Endometrial microvascular endothelial cells (primary cell): ENCODE data around the gene PTPRE. TPM values are rescaled to one million over a fixed set of nuclear protein-coding genes. Genes with fewer than 3 reads are reported as not detected.

Experiments used
- in situ Hi-C: cut with HindIII; loops from 2 replicates; pipeline ENCODE4 v1.10.0; 2017; ENCODE audit warnings: low sequenced_read_pairs, low pct_unique_long_range_greater_than_20kb; ENCODE audit errors: inconsistent ontology term
- total RNA-seq: library from RNA; depleted of rRNA; stranded (reverse); fragments of >200 nt; gene quantifications from one replicate; pipeline ENCODE4 v1.2.3, GENCODE V29; 2015; ENCODE audit errors: inconsistent ontology term

PTPRE gene
- total RNA-seq, 1 donor from 2014 or later: 23.9 TPM

GRCh38 chr10:127881262-127881661, 25.6 kb upstream of the PTPRE start:
- in situ Hi-C loops: no loop called here

DNA sequence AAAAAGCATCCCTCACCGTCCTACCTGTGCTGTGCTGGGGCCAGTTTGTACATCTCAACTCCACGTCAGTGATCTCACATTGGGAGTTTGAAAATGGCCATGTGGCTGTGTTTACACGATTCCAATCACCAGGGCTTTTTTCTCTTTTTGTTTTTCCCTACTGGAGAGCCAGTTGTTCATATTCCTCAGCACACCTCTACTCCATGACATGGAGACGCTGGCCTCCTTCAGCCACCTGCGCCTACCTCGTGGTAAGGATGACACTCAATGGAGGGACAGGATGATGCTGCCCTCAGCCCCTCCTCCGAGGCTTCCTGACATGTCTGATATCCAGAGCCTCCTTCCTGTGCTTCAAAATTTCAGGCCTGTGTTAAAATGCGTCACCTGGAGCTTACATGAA, 24.5 kb upstream of the PTPRE start:
- in situ Hi-C loops: no loop called here

DNA sequence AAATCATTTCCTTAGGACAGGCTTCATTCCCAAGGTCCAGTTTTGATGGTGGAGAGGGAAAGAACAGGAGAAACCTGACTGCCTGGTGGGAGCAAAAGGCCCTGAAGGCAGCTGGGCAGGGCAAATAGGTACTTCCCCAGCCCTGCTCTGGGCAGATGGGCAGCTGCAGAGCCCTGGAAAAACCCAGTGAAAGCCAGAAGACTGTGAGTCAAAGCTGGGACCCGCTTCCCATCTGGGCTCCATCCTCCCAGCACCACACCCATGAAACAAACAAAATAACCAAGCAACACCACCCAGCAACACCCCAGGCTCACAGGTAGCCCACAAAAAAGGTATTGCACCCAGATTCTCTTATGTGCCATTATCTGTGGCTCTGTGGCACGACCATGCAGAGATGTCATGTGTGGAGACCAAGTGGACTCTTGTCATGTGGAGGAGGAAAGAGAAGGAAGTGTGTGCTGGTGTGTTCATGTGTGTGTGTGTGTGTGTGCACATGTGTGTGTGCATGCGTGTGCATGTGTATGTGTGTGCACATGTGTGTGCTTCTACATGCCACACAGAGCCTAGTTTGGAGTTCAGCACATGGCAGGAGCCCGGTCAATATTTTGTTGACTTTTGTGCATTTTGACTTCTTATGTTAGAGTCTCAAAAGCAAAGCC, 24.0 kb upstream of the PTPRE start:
- in situ Hi-C loops: no loop called here

GRCh38 chr10:127883516-127883915, 23.4 kb upstream of the PTPRE start:
- in situ Hi-C loops: no loop called here

- in situ Hi-C loops: no loop called here
Observed at GRCh38 chr10:127884501-127884900, 22.4 kb upstream of the PTPRE start.

GRCh38 chr10:127886371-127887051, 20.4 kb upstream of the PTPRE start:
- in situ Hi-C loops: no loop called here

DNA sequence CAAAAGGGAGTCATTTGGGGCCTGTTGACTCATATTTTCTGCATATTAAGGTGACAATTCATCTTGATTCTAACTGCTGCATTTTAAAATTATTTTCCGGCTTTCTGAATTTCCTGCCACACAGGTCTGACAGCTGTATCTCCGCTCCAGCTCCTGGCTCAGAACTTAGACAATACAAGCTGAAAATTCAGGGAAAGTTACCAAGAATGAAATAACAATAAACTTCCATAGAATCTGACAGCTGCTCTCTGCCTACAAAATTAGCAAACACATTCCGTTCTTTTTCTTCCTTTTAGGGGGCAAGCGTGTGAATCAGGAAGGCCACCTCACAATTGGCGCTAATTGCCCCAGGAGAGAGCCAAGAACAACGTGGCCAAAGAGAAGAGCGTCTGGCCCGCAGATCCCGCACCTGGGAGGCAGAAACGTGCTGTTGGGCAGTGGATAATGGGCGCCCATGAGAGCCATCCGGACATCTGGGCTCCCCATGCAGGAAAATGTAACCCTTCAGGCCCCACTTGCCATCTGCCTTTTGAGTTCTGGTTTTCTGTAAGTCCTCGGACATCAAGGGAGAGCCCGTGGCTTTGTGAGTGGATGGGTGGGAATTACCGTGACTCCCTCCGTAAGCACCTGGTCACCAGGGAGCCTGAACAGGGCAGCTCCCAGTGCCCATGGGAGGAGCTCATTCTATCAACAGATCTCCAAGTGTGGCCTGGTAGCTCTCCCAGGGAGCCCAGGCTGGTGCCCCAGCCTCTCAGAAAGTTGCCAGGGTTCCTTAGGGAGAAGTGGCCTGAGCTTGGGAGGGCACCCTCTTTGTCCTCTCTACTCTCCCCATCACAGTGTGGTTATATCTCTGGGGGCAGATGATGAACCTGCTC, 19.1 kb upstream of the PTPRE start:
- in situ Hi-C loops: no loop called here

- in situ Hi-C loops: no loop called here
Observed at GRCh38 chr10:127888521-127889312, 18.2 kb upstream of the PTPRE start.

DNA sequence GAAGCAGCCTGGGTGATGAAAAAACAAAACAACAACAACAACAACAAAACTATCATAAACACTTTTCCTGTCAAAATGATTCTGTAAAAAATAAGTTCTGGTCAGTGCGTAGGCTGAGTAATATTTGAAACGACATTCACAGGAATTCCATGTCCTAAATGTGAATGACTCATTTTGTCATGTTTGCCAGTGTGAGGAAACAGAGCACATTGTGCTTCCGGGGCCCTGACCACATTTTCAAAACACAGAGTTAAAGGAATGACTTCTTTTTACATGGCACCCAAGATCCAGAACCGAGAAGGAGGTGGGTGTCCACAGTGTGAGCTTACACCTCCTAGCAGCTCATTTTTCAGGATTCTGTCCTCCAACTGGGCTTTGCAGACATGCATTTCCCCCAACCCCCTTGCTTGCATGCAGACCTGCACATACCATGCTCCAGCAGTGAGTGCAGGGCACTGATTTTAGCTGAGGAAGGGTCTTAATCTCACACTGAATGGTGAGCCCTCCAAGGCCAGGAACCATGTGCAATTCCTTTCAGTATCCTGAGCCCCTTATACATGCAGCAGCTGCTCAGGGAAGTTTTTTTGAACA, 17.2 kb upstream of the PTPRE start:
- in situ Hi-C loops: no loop called here

GRCh38 chr10:127890216-127890615, 16.7 kb upstream of the PTPRE start:
- in situ Hi-C loops: no loop called here

DNA sequence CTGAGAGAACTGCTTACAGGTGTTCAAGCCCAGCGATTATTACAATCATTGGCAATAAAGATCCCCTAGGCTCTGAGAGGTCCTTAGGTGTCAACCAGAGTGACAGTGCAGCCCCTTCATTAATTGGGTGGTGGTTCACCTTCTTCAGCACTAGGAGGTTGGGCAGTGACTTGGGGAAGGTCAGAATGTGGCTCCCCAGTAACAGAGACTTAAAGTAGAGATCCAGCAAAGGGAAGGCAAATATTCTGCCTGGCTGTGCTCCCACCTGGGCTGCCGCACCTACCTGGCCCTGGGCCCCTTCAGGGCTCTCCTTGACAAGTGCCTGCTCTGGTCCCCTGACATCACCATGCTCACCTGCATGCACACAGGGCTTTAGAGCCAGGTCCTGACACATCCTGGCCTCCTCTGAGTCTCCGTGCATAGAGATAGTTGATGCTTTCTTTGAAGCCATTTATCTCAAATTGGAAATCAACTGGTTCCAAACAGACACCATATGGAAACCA, 16.0 kb upstream of the PTPRE start:
- in situ Hi-C loops: no loop called here

- in situ Hi-C loops: no loop called here
Observed at GRCh38 chr10:127892743-127893142, 14.2 kb upstream of the PTPRE start, which contains the start of gene CLRN3. Gene CLRN3, minus strand, starts transcription at chr10:127892941. Its CDS starts 157 bp downstream, at chr10:127892784.

DNA sequence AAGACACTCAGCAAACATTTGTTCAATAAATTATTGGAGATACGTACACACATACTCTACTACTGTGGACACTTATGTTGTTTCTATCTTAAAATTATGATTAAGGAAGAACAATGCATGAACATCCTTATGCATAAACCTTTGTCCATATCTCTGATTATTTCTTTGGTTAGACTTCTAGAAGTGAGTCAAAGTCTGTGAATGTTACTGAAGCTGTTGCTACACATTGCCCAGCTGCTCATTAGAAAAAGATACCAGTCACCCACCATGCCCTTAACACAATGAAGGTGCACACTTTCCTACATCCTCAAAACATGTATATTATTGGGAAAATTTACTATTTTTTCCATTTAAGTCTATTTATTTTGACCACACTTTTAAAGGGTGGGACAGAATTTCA, 12.8 kb upstream of the PTPRE start:
- in situ Hi-C loops: no loop called here

GRCh38 chr10:127896590-127896989, 10.3 kb upstream of the PTPRE start:
- in situ Hi-C loops: no loop called here

DNA sequence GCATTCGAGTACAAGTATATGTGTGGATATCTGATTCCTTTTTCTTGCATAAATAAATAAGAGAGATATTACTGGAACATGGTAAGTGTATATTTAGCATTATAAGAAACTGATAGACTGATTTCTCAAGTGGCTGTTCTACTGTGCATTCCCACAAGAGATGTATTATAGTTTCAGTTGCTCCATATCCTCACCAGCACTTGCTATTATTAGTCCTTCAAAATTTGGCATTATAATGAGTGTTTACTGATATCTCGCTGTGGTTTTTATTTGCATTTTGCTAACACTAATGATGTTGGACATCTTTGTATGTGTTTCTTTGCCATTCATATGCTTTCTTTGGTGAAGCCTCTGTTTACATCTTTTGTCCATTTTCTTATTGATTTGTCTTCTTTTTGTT, 9.7 kb upstream of the PTPRE start:
- in situ Hi-C loops: no loop called here

DNA sequence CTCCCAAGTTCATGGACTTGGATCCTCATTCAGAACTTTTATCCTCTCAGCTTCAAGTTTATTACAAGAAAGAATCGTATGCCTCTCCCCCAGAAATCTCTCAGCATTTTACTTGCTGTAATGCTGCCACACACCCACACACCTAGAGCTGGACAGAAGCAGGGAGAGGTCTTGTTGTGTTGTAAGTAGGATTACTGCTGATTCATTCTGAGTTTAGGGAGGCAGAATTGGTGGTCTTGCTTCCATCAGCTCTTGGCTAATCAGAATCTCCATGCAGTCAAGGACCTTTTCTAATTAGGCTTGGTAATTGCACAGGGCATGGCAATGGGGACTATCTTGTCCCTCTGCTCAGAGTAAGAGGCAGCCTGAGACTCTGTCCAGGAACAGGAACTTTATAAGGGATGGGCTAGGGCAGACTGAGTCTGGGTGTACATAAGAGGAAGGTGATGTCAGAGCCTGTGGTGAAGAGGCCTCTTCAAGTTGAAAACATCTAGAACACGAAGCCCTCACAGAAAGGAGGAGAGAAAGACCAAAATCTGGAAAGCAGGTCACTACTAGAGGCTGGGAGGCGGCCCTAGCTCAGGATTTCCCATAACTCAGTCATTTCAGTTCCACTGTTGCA, 7.0 kb upstream of the PTPRE start:
- in situ Hi-C loops: no loop called here

DNA sequence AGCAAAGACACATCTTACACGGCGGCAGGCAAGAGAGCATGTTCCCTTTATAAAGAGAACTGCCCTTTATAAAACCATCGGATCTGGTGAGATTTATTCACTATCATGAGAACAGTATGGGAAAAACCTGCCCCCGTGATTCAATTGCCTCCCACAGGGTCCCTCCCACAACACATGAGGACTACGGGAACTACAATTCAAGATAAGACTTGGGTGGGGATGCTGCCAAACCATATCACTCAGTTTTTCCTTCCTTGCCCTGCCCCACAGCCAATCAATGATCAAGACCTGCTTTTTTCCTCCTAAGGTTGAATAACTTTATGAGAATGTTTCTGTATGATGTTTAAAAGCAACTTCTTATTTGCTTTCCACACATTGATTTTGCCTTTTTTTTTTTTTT, 3.1 kb upstream of the PTPRE start:
- in situ Hi-C loops: no loop called here
